ENCODE measurements around the gene FHOD3.

The FHOD3 gene

GRCh38 chr18:36777566-36777965 is 480.1 kb downstream of the FHOD3 start:
- TF ChIP-seq FOXP2 (optimal IDR thresholded peaks at IDR 0.05; ENCODE audit: borderline replicate concordance, extremely low read depth, extremely low read length, insufficient read depth): no peak
- TF ChIP-seq POLR2AphosphoS5 (IDR thresholded peaks at IDR 0.05; ENCODE audit: low read depth, low read length): no peak

- no peak for TF ChIP-seq TAF1 (IDR thresholded peaks at IDR 0.05; ENCODE audit: borderline replicate concordance, insufficient read depth, low read length)
- TF ChIP-seq POLR2AphosphoS5 (IDR thresholded peaks at IDR 0.05; ENCODE audit: low read depth, low read length): no peak
These were observed 483.2 kb downstream of the FHOD3 start for GRCh38 chr18:36780748-36781147.

- no peak for TF ChIP-seq POLR2AphosphoS5 (IDR thresholded peaks at IDR 0.05; ENCODE audit: low read depth, low read length)
- TF ChIP-seq FOXP2 (optimal IDR thresholded peaks at IDR 0.05; ENCODE audit: borderline replicate concordance, extremely low read depth, extremely low read length, insufficient read depth): no peak
These were observed 485.2 kb downstream of the FHOD3 start for GRCh38 chr18:36782710-36783109.

GRCh38 chr18:36783792-36784191 is 486.3 kb downstream of the FHOD3 start:
- TF ChIP-seq FOXP2 (optimal IDR thresholded peaks at IDR 0.05; ENCODE audit: borderline replicate concordance, extremely low read depth, extremely low read length, insufficient read depth): no peak

- TF ChIP-seq POLR2AphosphoS5 (IDR thresholded peaks at IDR 0.05; ENCODE audit: low read depth, low read length) (no peak), FOXP2 (optimal IDR thresholded peaks at IDR 0.05; ENCODE audit: borderline replicate concordance, extremely low read depth, extremely low read length, insufficient read depth) (no peak), REST (IDR thresholded peaks at IDR 0.05; ENCODE audit: insufficient read depth in 1 of 2, low read depth in 2 of 2, low read length in 2 of 2) (no peak), TAF1 (IDR thresholded peaks at IDR 0.05; ENCODE audit: borderline replicate concordance, insufficient read depth, low read length) (no peak), SIN3A (IDR thresholded peaks at IDR 0.05; ENCODE audit: borderline replicate concordance, insufficient read depth, low read length) (no peak)
These were observed 489.2 kb downstream of the FHOD3 start for GRCh38 chr18:36786686-36787085.

GRCh38 chr18:36792634-36793283 is 495.2 kb downstream of the FHOD3 start:
- TF ChIP-seq FOXP2 (optimal IDR thresholded peaks at IDR 0.05; ENCODE audit: borderline replicate concordance, extremely low read depth, extremely low read length, insufficient read depth) (no peak), POLR2AphosphoS5 (IDR thresholded peaks at IDR 0.05; ENCODE audit: low read depth, low read length) (no peak), REST (IDR thresholded peaks at IDR 0.05; ENCODE audit: insufficient read depth in 1 of 2, low read depth in 2 of 2, low read length in 2 of 2) (no peak), TAF1 (IDR thresholded peaks at IDR 0.05; ENCODE audit: borderline replicate concordance, insufficient read depth, low read length) (no peak), SIN3A (IDR thresholded peaks at IDR 0.05; ENCODE audit: borderline replicate concordance, insufficient read depth, low read length) (no peak)

GRCh38 chr18:36798738-36799473 is 501.4 kb downstream of the FHOD3 start:
- TF ChIP-seq TAF1 (IDR thresholded peaks at IDR 0.05; ENCODE audit: borderline replicate concordance, insufficient read depth, low read length) (no peak), POLR2AphosphoS5 (IDR thresholded peaks at IDR 0.05; ENCODE audit: low read depth, low read length) (no peak), SIN3A (IDR thresholded peaks at IDR 0.05; ENCODE audit: borderline replicate concordance, insufficient read depth, low read length) (no peak), FOXP2 (optimal IDR thresholded peaks at IDR 0.05; ENCODE audit: borderline replicate concordance, extremely low read depth, extremely low read length, insufficient read depth) (no peak), REST (IDR thresholded peaks at IDR 0.05; ENCODE audit: insufficient read depth in 1 of 2, low read depth in 2 of 2, low read length in 2 of 2) (no peak)

Measured in PFSK-1 (cell line).